IMR-90 (cell line): ENCODE data around the gene RFPL3. TPM values are rescaled to one million over a fixed set of nuclear protein-coding genes. Genes with fewer than 3 reads are reported as not detected.

Experiments used
- ATAC-seq: fragments of 200-7000 bp; cut with Tn5 transposase; 2 replicates; pipeline ENCODE4 v1.9.1; 2020; ENCODE audit warnings: low read depth, mild to moderate bottlenecking, moderate library complexity
- BruUV-seq: library from RNA; stranded (reverse); fragments of 400-500 nt; replicated peaks from 2 replicates; lab custom pipeline; 2021; lab: Mats Ljungman, UMichigan
- CTCF ChIA-PET: fragments of 300-600 bp; formaldehyde crosslinking; extraction: SDS; loops from one replicate; lab custom pipeline; 2021; ENCODE audit warnings: antibody characterized with exemption; lab: Yijun Ruan, JAX
- POLR2A ChIA-PET: fragments of 300-600 bp; sonication (Branson Sonifier 250); formaldehyde crosslinking; loops from one replicate; lab custom pipeline; 2022; ENCODE audit warnings: antibody characterized with exemption; ENCODE audit not compliant: unreplicated experiment; lab: Charles Lee
- DNase-seq: peaks from one replicate; pipeline ENCODE4 v3.0.0; 2013
- H2AFZ ChIP-seq: replicated peaks from 2 replicates; pipeline ENCODE3; 2013; ENCODE audit warnings: low read length, mild to moderate bottlenecking; ENCODE audit not compliant: poor library complexity
- H2AK5ac ChIP-seq: 2 replicates; pipeline ENCODE4 v1.6.1; 2013; ENCODE audit warnings: low read depth, low read length, inconsistent platforms
- H2AK9ac ChIP-seq: replicated peaks from 2 replicates; pipeline ENCODE3; 2013; ENCODE audit warnings: mild to moderate bottlenecking, low read depth, low read length, moderate library complexity; ENCODE audit not compliant: poor library complexity
- H2BK120ac ChIP-seq: 2 replicates; pipeline ENCODE4 v1.6.1; 2013; ENCODE audit warnings: low read depth, low read length, inconsistent platforms
- H2BK15ac ChIP-seq: 3 replicates; pipeline ENCODE4 v1.6.1; 2013; ENCODE audit warnings: low read depth, low read length, inconsistent platforms
- H2BK20ac ChIP-seq: 2 replicates; pipeline ENCODE4 v1.6.1; 2013; ENCODE audit warnings: low read depth, mild to moderate bottlenecking, inconsistent platforms, low read length, moderate library complexity
- H2BK5ac ChIP-seq: 2 replicates; pipeline ENCODE4 v1.6.1; 2013; ENCODE audit warnings: mild to moderate bottlenecking, low read depth, low read length, inconsistent platforms; ENCODE audit not compliant: poor library complexity, severe bottlenecking
- H3K14ac ChIP-seq: replicated peaks from 2 replicates; pipeline ENCODE4 v1.6.1; 2013; ENCODE audit warnings: low read depth, low read length, inconsistent platforms
- H3K18ac ChIP-seq: 2 replicates; pipeline ENCODE4 v1.6.1; 2013; ENCODE audit warnings: low read depth, low read length, control low read depth
- H3K23ac ChIP-seq: 2 replicates; pipeline ENCODE4 v1.6.1; 2013; ENCODE audit warnings: low read depth, low read length, inconsistent platforms
- H3K27ac ChIP-seq: 2 replicates; pipeline ENCODE4 v1.5.1; 2013; ENCODE audit warnings: mild to moderate bottlenecking, control low read depth, low read length; ENCODE audit not compliant: insufficient read depth
- H3K27me3 ChIP-seq: 2 replicates; pipeline ENCODE4 v1.6.1; 2013; ENCODE audit warnings: low read length; ENCODE audit not compliant: control insufficient read depth, insufficient read depth
- H3K36me3 ChIP-seq: 2 replicates; pipeline ENCODE4 v1.6.1; 2013; ENCODE audit warnings: low read length, mixed read lengths; ENCODE audit not compliant: control insufficient read depth, insufficient read depth
- H3K4ac ChIP-seq: 2 replicates; pipeline ENCODE4 v1.6.1; 2013; ENCODE audit warnings: low read depth, low read length, inconsistent platforms
- H3K4me1 ChIP-seq: 2 replicates; pipeline ENCODE4 v1.6.1; 2013; ENCODE audit warnings: low read length, mixed read lengths; ENCODE audit not compliant: control insufficient read depth, insufficient read depth
- H3K4me2 ChIP-seq: 2 replicates; pipeline ENCODE4 v1.6.1; 2013; ENCODE audit warnings: low read depth, mild to moderate bottlenecking, control low read depth, low read length, moderate library complexity
- H3K4me3 ChIP-seq: 2 replicates; pipeline ENCODE4 v1.5.1; 2013; ENCODE audit warnings: low read depth, mild to moderate bottlenecking, control low read depth, low read length, moderate library complexity; ENCODE audit not compliant: insufficient read depth
- H3K56ac ChIP-seq: 2 replicates; pipeline ENCODE4 v1.6.1; 2013; ENCODE audit warnings: low read length, inconsistent platforms; ENCODE audit not compliant: insufficient read depth; ENCODE audit errors: extremely low read depth
- H3K79me1 ChIP-seq, 2 experiments: 2 replicates each; pipeline ENCODE4 v1.6.1; 2013; ENCODE audit warnings: low read length in 2 of 2, inconsistent platforms in 1 of 2, low read depth in 1 of 2
- H3K9ac ChIP-seq: 2 replicates; pipeline ENCODE4 v1.6.1; 2013; ENCODE audit warnings: low read depth, low read length, control low read depth
- H3K9me1 ChIP-seq: 2 replicates; pipeline ENCODE4 v1.6.1; 2013; ENCODE audit warnings: low read length, inconsistent platforms; ENCODE audit not compliant: insufficient read depth
- H3K9me3 ChIP-seq: 2 replicates; pipeline ENCODE4 v1.6.1; 2013; ENCODE audit warnings: low read length; ENCODE audit not compliant: control insufficient read depth, insufficient read depth
- H4K20me1 ChIP-seq: 2 replicates; pipeline ENCODE4 v1.6.1; 2013; ENCODE audit warnings: low read length, inconsistent platforms; ENCODE audit not compliant: insufficient read depth
- H4K5ac ChIP-seq: 2 replicates; pipeline ENCODE4 v1.6.1; 2013; ENCODE audit warnings: mild to moderate bottlenecking, low read depth, low read length, control low read depth
- H4K8ac ChIP-seq, 2 experiments: 2 replicates each; pipeline ENCODE4 v1.6.1; 2013; ENCODE audit warnings: low read depth in 2 of 2, low read length in 2 of 2, control low read depth in 1 of 2, inconsistent platforms in 1 of 2
- H4K91ac ChIP-seq: 2 replicates; pipeline ENCODE4 v1.6.1; 2013; ENCODE audit warnings: low read depth, low read length, inconsistent platforms; ENCODE audit not compliant: insufficient read depth
- BHLHE40 ChIP-seq: fragments of 150-350 bp; IDR thresholded peaks from 2 replicates; pipeline ENCODE4 v1.6.1; 2016; ENCODE audit warnings: mild to moderate bottlenecking, low read depth, low read length
- CEBPB ChIP-seq: IDR thresholded peaks from 2 replicates; pipeline ENCODE4 v1.6.1; 2012; ENCODE audit warnings: low read depth, low read length, improper control_type of control experiment
- CHD1 ChIP-seq: IDR thresholded peaks from 2 replicates; pipeline ENCODE4 v1.6.1; 2012; ENCODE audit warnings: low read depth, low read length, improper control_type of control experiment
- ELK1 ChIP-seq: fragments of 150-350 bp; IDR thresholded peaks from 2 replicates; pipeline ENCODE4 v1.6.1; 2016; ENCODE audit warnings: low read depth, mild to moderate bottlenecking, low read length, moderate library complexity, borderline replicate concordance
- FOS ChIP-seq: fragments of 150-350 bp; IDR thresholded peaks from 2 replicates; pipeline ENCODE4 v1.6.1; 2016; ENCODE audit warnings: low read depth, low read length
- MAFK ChIP-seq: IDR thresholded peaks from 2 replicates; pipeline ENCODE4 v1.6.1; 2012; ENCODE audit warnings: low read depth, low read length, improper control_type of control experiment
- MAZ ChIP-seq: IDR thresholded peaks from 2 replicates; pipeline ENCODE4 v1.6.1; 2012; ENCODE audit warnings: low read depth, mild to moderate bottlenecking, low read length, improper control_type of control experiment, moderate library complexity, borderline replicate concordance
- MXI1 ChIP-seq: IDR thresholded peaks from 2 replicates; pipeline ENCODE4 v1.6.1; 2012; ENCODE audit warnings: low read depth, mild to moderate bottlenecking, low read length, moderate library complexity, borderline replicate concordance
- NFE2L2 ChIP-seq: fragments of 150-350 bp; IDR thresholded peaks from 2 replicates; pipeline ENCODE4 v1.6.1; 2016; ENCODE audit warnings: low read depth, mild to moderate bottlenecking, low read length
- POLR2A ChIP-seq: IDR thresholded peaks from 2 replicates; pipeline ENCODE4 v1.6.1; 2012; ENCODE audit warnings: mild to moderate bottlenecking, low read depth, low read length
- RAD21 ChIP-seq: IDR thresholded peaks from 2 replicates; pipeline ENCODE4 v1.6.1; 2012; ENCODE audit warnings: low read length, improper control_type of control experiment
- RCOR1 ChIP-seq: IDR thresholded peaks from 2 replicates; pipeline ENCODE4 v1.6.1; 2012; ENCODE audit warnings: mild to moderate bottlenecking, low read length, improper control_type of control experiment; ENCODE audit not compliant: insufficient replicate concordance
- RFX5 ChIP-seq: IDR thresholded peaks from 2 replicates; pipeline ENCODE4 v1.8.0; 2012; ENCODE audit warnings: low read depth, mild to moderate bottlenecking, low read length, moderate library complexity
- SMC3 ChIP-seq: fragments of 150-350 bp; IDR thresholded peaks from 2 replicates; pipeline ENCODE4 v1.6.1; 2016; ENCODE audit warnings: low read depth, mild to moderate bottlenecking, antibody characterized with exemption, low read length, moderate library complexity
- WGBS, 2 experiments: methylation state at CpG; one replicate each; pipeline versions ENCODE4 v1.1.5 to v1.1.7; 2013; ENCODE audit warnings: missing lambda C conversion rate in 2 of 2; ENCODE audit not compliant: insufficient read length in 1 of 2; ENCODE audit errors: extremely low coverage in 2 of 2; 5-methylcytosine and 5-hydroxymethylcytosine counted together
- dilution Hi-C: fragments of 300-500 bp; cut with HindIII; formaldehyde crosslinking; loops from one replicate; pipeline ENCODE4 v1.14.3; 2018; ENCODE audit warnings: low sequenced_read_pairs; ENCODE audit not compliant: unreplicated experiment
- in situ Hi-C: fragments of 300-500 bp; cut with MboI; formaldehyde crosslinking; loops from 3 replicates; pipeline ENCODE4 v1.14.3; 2019; ENCODE audit warnings: low sequenced_read_pairs, inconsistent platforms, mixed read lengths
- intact Hi-C: fragments of 100-400 bp; cut with micrococcal nuclease; formaldehyde crosslinking; loops from 2 replicates; pipeline ENCODE4 v1.10.0; 2022
- polyA plus RNA-seq, 3 experiments: library from polyadenylated mRNA; depleted of rRNA; stranded (reverse); fragments of >200 nt; gene quantifications; 2 replicates each; pipeline ENCODE4 v1.2.3, GENCODE V29; 2012; ENCODE audit warnings: low replicate concordance in 1 of 3
- total RNA-seq: library from RNA; depleted of rRNA; stranded (reverse); fragments of >200 nt; gene quantifications from 2 replicates; pipeline ENCODE4 v1.2.3, GENCODE V29; 2012
- TF ChIP-seq, protein P1 (sequence below): conservative IDR thresholded peaks from 2 replicates; pipeline ENCODE4 v1.5.1; 2012; ENCODE audit warnings: mild to moderate bottlenecking, low read depth, low read length, improper control_type of control experiment
- TF ChIP-seq, protein P2 (sequence below): fragments of 150-350 bp; IDR thresholded peaks from 2 replicates; pipeline ENCODE4 v1.6.1; 2017; ENCODE audit warnings: mild to moderate bottlenecking, antibody characterized with exemption, low read length, low read depth

RFPL3 gene
- total and polyA plus RNA-seq, 2 of the 4 experiments (the other 2 are of a cell fraction): not detected

DNA sequence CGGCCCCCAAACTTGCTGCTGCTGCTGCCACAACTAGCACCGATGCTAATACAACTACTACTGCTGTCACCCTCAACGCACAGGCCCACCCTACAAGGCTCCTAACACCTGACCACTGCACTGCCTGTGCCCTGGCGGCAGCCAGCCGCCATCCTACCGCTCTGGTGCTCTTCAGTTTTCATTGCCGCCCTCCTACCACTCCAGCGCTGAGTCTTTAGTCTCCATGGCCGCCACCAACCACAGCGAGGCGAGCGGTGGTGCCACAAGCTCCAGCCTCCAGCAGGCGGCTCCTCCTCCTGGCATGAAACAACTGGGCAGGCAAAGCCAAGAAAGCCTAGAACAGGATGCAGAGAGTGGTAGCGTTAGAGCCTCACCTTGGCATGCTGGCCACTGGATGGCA is 5.0 kb upstream of the RFPL3 start:
- ChIA-PET CTCF (no interaction called here), POLR2A (no interaction called here)
- Histone ChIP-seq H3K36me3 (no peaks in the 10 kb centered on the region), H2AK9ac (no peak overlapping the region), H2BK20ac (no peak overlapping the region), H4K5ac (no peak overlapping the region), H3K23ac (no peak overlapping the region), H2AK5ac (no peak overlapping the region), H3K4ac (no peak overlapping the region), H3K4me3 (no peak overlapping the region), H2BK15ac (no peak overlapping the region), H3K9me1 (no peaks in the 10 kb centered on the region), H4K20me1 (no peaks in the 10 kb centered on the region), H2BK5ac (no peak overlapping the region), H2AFZ (no peak overlapping the region), H3K79me1 (no peaks in the 10 kb centered on the region), H3K27ac (no peak overlapping the region), H2BK120ac (no peak overlapping the region), H3K4me2 (no peak overlapping the region), H4K91ac (no peak overlapping the region), H3K14ac (no peak overlapping the region), H3K27me3 (no peaks in the 10 kb centered on the region), H3K9ac (no peak overlapping the region), H3K18ac (no peak overlapping the region), H4K8ac (no peak overlapping the region), H3K4me1 (no peaks in the 10 kb centered on the region), H3K9me3 (no peaks in the 10 kb centered on the region), H3K56ac (no peak overlapping the region)
- ATAC-seq: no peak
- in situ Hi-C loops: no loop called here
- WGBS, 2 experiments: 100% methylated on average over 5 of the region's 14 CpGs; no CpG with 5 or more reads in 1 of the 2 experiments
- TF ChIP-seq CEBPB (no peak), MAZ (no peak), MAFK (no peak), SMC3 (no peak), NFE2L2 (no peak), POLR2A (no peak), CHD1 (no peak), RCOR1 (no peak), BHLHE40 (no peak), RAD21 (no peak), MXI1 (no peak), ELK1 (no peak), RFX5 (no peak), FOS (no peak)
- TF ChIP-seq, protein P1, sequence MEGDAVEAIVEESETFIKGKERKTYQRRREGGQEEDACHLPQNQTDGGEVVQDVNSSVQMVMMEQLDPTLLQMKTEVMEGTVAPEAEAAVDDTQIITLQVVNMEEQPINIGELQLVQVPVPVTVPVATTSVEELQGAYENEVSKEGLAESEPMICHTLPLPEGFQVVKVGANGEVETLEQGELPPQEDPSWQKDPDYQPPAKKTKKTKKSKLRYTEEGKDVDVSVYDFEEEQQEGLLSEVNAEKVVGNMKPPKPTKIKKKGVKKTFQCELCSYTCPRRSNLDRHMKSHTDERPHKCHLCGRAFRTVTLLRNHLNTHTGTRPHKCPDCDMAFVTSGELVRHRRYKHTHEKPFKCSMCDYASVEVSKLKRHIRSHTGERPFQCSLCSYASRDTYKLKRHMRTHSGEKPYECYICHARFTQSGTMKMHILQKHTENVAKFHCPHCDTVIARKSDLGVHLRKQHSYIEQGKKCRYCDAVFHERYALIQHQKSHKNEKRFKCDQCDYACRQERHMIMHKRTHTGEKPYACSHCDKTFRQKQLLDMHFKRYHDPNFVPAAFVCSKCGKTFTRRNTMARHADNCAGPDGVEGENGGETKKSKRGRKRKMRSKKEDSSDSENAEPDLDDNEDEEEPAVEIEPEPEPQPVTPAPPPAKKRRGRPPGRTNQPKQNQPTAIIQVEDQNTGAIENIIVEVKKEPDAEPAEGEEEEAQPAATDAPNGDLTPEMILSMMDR: no peak
- TF ChIP-seq, protein P2, sequence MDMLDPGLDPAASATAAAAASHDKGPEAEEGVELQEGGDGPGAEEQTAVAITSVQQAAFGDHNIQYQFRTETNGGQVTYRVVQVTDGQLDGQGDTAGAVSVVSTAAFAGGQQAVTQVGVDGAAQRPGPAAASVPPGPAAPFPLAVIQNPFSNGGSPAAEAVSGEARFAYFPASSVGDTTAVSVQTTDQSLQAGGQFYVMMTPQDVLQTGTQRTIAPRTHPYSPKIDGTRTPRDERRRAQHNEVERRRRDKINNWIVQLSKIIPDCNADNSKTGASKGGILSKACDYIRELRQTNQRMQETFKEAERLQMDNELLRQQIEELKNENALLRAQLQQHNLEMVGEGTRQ: no peak
- no TSS peak for BruUV-seq
- no peak for DNase-seq
- dilution Hi-C loops: no loop called here
- intact Hi-C loops: no loop called here
